ENCODE results near the gene TAF11L13. TPM values are rescaled to one million over a fixed set of nuclear protein-coding genes. Genes with fewer than 3 reads are reported as not detected.

The TAF11L13 gene
- total RNA-seq, 1 experiment from 2014 or later: not detected

DNA sequence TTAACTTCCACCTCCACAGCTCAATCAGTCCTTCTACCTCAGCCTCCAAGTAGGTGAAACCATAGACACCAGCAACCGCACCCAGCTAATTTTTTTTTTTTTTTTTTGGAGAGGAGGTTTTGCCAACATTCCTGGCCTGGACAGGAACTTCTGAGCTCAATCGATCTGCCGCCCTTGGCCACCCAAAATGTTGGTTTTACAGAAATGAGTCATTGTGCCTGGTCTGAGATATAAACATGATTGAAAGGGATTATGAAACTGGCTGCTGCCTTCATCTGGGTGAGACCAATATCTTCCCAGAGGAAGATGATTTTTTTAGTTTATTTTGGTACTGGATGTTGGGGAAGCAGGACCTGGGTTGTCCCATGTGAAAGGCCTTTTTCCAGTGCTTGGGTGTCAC is 12.5 kb upstream of the TAF11L13 start:
- H3K36me3 ChIP-seq (ENCODE audit: low read depth): no peaks in the 10 kb centered on the region
- no peaks in the 10 kb centered on the region for H4K20me1 ChIP-seq (ENCODE audit: insufficient read depth)
- intact Hi-C loops (cut with micrococcal nuclease; ENCODE audit: unreplicated experiment): no loop called here
- ChIA-PET POLR2A (ENCODE audit: unreplicated experiment) (no interaction called here), CTCF (interaction anchor here (0.6 kb wide), 1 partner anchor 652 kb away, joined by 4 read pairs; no protein-coding TSS in a partner anchor)
- H3K27ac ChIP-seq: no peak overlapping the region
- no peaks in the 10 kb centered on the region for H3K4me1 ChIP-seq (replicated peaks; ENCODE audit: insufficient read depth)
- no peak overlapping the region for H3K4me2 ChIP-seq
- no peak for TF ChIP-seq EZH2 (IDR thresholded peaks at IDR 0.05; ENCODE audit: low read depth)
- TF ChIP-seq, protein P1, sequence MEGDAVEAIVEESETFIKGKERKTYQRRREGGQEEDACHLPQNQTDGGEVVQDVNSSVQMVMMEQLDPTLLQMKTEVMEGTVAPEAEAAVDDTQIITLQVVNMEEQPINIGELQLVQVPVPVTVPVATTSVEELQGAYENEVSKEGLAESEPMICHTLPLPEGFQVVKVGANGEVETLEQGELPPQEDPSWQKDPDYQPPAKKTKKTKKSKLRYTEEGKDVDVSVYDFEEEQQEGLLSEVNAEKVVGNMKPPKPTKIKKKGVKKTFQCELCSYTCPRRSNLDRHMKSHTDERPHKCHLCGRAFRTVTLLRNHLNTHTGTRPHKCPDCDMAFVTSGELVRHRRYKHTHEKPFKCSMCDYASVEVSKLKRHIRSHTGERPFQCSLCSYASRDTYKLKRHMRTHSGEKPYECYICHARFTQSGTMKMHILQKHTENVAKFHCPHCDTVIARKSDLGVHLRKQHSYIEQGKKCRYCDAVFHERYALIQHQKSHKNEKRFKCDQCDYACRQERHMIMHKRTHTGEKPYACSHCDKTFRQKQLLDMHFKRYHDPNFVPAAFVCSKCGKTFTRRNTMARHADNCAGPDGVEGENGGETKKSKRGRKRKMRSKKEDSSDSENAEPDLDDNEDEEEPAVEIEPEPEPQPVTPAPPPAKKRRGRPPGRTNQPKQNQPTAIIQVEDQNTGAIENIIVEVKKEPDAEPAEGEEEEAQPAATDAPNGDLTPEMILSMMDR (conservative IDR thresholded peaks at IDR 0.05): no peak
- BruUV-seq (replicated peaks): no TSS peak
- DNase-seq: no peak
- H3K9me3 ChIP-seq (ENCODE audit: insufficient read depth, low read depth): no peaks in the 10 kb centered on the region
- peaks cover 28% of the 10 kb centered on the region for H3K27me3 ChIP-seq (ENCODE audit: insufficient read depth, low read depth)
- H2AFZ ChIP-seq: no peak overlapping the region
- no peaks in the 10 kb centered on the region for H3K9me2 ChIP-seq (ENCODE audit: insufficient read depth)
- H3F3A ChIP-seq (ENCODE audit: insufficient read depth, low read depth): no peaks in the 10 kb centered on the region
- no peak overlapping the region for H3K4me3 ChIP-seq
- H3K79me2 ChIP-seq (ENCODE audit: low read depth): no peaks in the 10 kb centered on the region

DNA sequence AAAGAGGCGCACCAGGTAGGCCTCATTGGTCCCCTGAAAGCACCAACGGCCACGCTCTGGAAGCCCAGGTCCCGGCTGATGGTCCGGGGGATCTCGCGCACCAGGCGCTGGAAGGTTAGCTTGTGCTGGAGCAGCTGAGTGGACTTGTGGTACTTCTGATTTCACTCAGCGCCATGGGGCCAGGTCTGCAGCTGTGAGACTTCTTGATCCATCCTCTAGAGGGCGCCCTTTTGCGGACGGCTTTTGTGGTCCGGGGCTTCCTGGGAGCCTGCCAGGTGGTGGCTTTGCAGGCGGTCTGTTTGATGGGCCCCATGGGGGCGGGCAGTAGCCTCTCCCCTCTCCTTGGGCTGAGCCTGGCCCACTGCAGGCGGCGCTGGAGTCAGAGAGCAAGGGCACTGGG is 11.3 kb upstream of the TAF11L13 start:
- Histone ChIP-seq H3K27ac (no peak overlapping the region), H4K20me1 (ENCODE audit: insufficient read depth) (no peaks in the 10 kb centered on the region), H3F3A (ENCODE audit: insufficient read depth, low read depth) (no peaks in the 10 kb centered on the region), H3K4me1 (replicated peaks; ENCODE audit: insufficient read depth) (no peaks in the 10 kb centered on the region), H3K9me3 (ENCODE audit: insufficient read depth, low read depth) (no peaks in the 10 kb centered on the region), H3K4me3 (no peak overlapping the region), H2AFZ (no peak overlapping the region), H3K36me3 (ENCODE audit: low read depth) (no peaks in the 10 kb centered on the region), H3K4me2 (no peak overlapping the region), H3K9me2 (ENCODE audit: insufficient read depth) (no peaks in the 10 kb centered on the region), H3K27me3 (ENCODE audit: insufficient read depth, low read depth) (peaks cover 34% of the 10 kb centered on the region), H3K79me2 (ENCODE audit: low read depth) (no peaks in the 10 kb centered on the region)
- BruUV-seq (replicated peaks): no TSS peak
- TF ChIP-seq, protein P1 (conservative IDR thresholded peaks at IDR 0.05): peak; percentile 49
- TF ChIP-seq EZH2 (IDR thresholded peaks at IDR 0.05; ENCODE audit: low read depth): no peak
- intact Hi-C loops (cut with micrococcal nuclease; ENCODE audit: unreplicated experiment): no loop called here
- DNase-seq: no peak
- POLR2A ChIA-PET (ENCODE audit: unreplicated experiment): no interaction called here
- CTCF ChIA-PET: no interaction called here

DNA sequence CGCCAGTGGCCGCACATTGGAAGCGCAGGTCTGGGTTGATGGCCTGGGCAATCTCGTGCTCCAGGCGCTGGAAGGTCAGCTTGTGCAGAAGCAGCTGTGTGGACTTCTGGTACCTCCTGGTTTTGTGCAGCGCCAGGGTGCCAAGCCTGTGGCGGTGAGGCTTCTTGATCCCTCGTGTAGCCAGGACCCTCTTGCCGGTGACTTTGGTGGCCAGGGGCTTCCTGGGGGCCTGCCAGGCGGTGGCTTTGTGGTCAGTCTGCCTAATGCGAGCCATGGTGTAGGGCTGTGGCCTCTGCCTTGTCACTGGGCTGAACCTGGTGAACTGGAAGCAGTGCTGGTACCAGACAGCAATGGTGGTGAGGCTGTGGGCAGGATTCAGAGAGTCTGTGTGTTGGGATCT is 6.2 kb upstream of the TAF11L13 start:
- TF ChIP-seq, protein P1 (conservative IDR thresholded peaks at IDR 0.05): no peak
- TF ChIP-seq EZH2 (IDR thresholded peaks at IDR 0.05; ENCODE audit: low read depth): no peak
- Histone ChIP-seq H3K27ac (no peak overlapping the region), H3K79me2 (ENCODE audit: low read depth) (no peaks in the 10 kb centered on the region), H3K4me1 (replicated peaks; ENCODE audit: insufficient read depth) (no peaks in the 10 kb centered on the region), H3K36me3 (ENCODE audit: low read depth) (no peaks in the 10 kb centered on the region), H3K9me3 (ENCODE audit: insufficient read depth, low read depth) (no peaks in the 10 kb centered on the region), H2AFZ (no peak overlapping the region), H3K4me3 (no peak overlapping the region), H3K4me2 (no peak overlapping the region), H3K27me3 (ENCODE audit: insufficient read depth, low read depth) (peaks cover 49% of the 10 kb centered on the region), H3K9me2 (ENCODE audit: insufficient read depth) (no peaks in the 10 kb centered on the region), H4K20me1 (ENCODE audit: insufficient read depth) (no peaks in the 10 kb centered on the region), H3F3A (ENCODE audit: insufficient read depth, low read depth) (no peaks in the 10 kb centered on the region)
- CTCF ChIA-PET: no interaction called here
- BruUV-seq (replicated peaks): no TSS peak
- intact Hi-C loops (cut with micrococcal nuclease; ENCODE audit: unreplicated experiment): no loop called here
- POLR2A ChIA-PET (ENCODE audit: unreplicated experiment): no interaction called here
- no peak for DNase-seq

Measured in PC-9 (cell line).